ENCODE data around the gene HACD2. TPM values are rescaled to one million over a fixed set of nuclear protein-coding genes. Genes with fewer than 3 reads are reported as not detected.

The HACD2 gene
- total RNA-seq, 1 experiment from 2014 or later, result 43.0 TPM

DNA sequence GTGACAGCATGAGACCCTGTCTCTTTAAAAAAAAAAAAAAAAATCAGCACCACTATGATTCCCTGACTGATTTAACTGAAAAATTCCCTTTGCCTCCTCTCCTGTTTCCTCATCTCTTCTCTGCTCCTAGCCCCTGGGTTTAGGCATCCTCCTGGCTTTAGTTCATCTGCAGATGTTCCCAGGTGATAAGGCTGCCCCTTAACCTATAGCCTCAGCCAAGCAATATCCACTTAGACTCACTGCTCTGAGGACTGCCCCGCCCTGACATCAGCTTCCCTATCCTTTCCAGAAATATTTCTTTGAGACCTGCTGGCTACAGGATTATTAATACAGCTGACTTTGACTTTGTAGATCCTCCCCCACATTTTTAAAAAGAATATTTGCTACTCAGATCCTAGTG lies 39.4 kb upstream of the HACD2 start:
- Histone ChIP-seq H3K27me3 (ENCODE audit: insufficient read depth, low read length) (no peaks in the 10 kb centered on the region), H3K36me3 (ENCODE audit: control insufficient read depth in 1 of 2, insufficient read depth in 2 of 2, low read length in 2 of 2) (no peaks in the 10 kb centered on the region), H3K9me3 (ENCODE audit: control insufficient read depth in 1 of 2, insufficient read depth in 1 of 2, low read depth in 1 of 2, low read length in 2 of 2) (no peaks in the 10 kb centered on the region), H4K20me1 (ENCODE audit: insufficient read depth) (no peaks in the 10 kb centered on the region), H3K9me2 (ENCODE audit: insufficient read depth) (no peaks in the 10 kb centered on the region), H3K9ac (ENCODE audit: low read length) (no peak overlapping the region), H3K79me2 (ENCODE audit: insufficient read depth, low read length) (no peaks in the 10 kb centered on the region), H2AFZ (ENCODE audit: low read depth, low read length, poor library complexity, severe bottlenecking) (no peak overlapping the region), H3K4me1 (ENCODE audit: control insufficient read depth in 1 of 2, insufficient read depth in 2 of 2, low read length in 2 of 2) (0 out of 4 replicates have a peak, but pooled peaks cover 0 to 3% of the 10 kb centered on the region in 2 experiments), H3K27ac (ENCODE audit: low read depth, low read length) (no peak overlapping the region), H3K4me3 (replicated peaks in 1 of 2; ENCODE audit: low read depth in 1 of 2, low read length in 2 of 2) (no peak overlapping the region), H3K4me2 (ENCODE audit: low read length) (no peak overlapping the region)
- ChIA-PET CTCF (interaction anchor here (1.9 kb wide), 1 partner anchor 18 kb away, joined by 7 read pairs; no protein-coding TSS in a partner anchor), POLR2A (no interaction called here), RAD21 (ENCODE audit: low non-redundant PET in 1 of 2, low total read pairs in 2 of 2, uncharacterized antibody in 2 of 2, unreplicated experiment in 2 of 2) (no interaction called here)
- intact Hi-C loops (cut with micrococcal nuclease), result no loop called here
- no TSS peak for BruUV-seq (replicated peaks)
- no peak for TF ChIP-seq EZH2 (IDR thresholded peaks at IDR 0.05)
- TF ChIP-seq POLR2A (IDR thresholded peaks at IDR 0.05; ENCODE audit: borderline replicate concordance, extremely low read depth, insufficient read depth, insufficient read length), result no peak
- TF ChIP-seq RAD21 (IDR thresholded peaks at IDR 0.05; ENCODE audit: low read depth), result no peak
- no peak for TF ChIP-seq SP1 (IDR thresholded peaks at IDR 0.05; ENCODE audit: low read depth)
- no peak for TF ChIP-seq SIN3A (IDR thresholded peaks at IDR 0.05; ENCODE audit: low read depth)
- TF ChIP-seq ZNF274 (IDR thresholded peaks at IDR 0.05; ENCODE audit: low read depth, low read length), result no peak
- TF ChIP-seq YY1 (IDR thresholded peaks at IDR 0.05; ENCODE audit: extremely low read depth, insufficient replicate concordance, low read depth, low read length), result no peak
- TF ChIP-seq, protein P1, sequence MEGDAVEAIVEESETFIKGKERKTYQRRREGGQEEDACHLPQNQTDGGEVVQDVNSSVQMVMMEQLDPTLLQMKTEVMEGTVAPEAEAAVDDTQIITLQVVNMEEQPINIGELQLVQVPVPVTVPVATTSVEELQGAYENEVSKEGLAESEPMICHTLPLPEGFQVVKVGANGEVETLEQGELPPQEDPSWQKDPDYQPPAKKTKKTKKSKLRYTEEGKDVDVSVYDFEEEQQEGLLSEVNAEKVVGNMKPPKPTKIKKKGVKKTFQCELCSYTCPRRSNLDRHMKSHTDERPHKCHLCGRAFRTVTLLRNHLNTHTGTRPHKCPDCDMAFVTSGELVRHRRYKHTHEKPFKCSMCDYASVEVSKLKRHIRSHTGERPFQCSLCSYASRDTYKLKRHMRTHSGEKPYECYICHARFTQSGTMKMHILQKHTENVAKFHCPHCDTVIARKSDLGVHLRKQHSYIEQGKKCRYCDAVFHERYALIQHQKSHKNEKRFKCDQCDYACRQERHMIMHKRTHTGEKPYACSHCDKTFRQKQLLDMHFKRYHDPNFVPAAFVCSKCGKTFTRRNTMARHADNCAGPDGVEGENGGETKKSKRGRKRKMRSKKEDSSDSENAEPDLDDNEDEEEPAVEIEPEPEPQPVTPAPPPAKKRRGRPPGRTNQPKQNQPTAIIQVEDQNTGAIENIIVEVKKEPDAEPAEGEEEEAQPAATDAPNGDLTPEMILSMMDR (IDR thresholded peaks at IDR 0.05 in 2 of 3, conservative IDR thresholded peaks at IDR 0.05 in 1 of 3; ENCODE audit: borderline replicate concordance in 1 of 3, insufficient read depth in 1 of 3, low read depth in 2 of 3, low read length in 2 of 3), result no peak
- TF ChIP-seq, protein P2, sequence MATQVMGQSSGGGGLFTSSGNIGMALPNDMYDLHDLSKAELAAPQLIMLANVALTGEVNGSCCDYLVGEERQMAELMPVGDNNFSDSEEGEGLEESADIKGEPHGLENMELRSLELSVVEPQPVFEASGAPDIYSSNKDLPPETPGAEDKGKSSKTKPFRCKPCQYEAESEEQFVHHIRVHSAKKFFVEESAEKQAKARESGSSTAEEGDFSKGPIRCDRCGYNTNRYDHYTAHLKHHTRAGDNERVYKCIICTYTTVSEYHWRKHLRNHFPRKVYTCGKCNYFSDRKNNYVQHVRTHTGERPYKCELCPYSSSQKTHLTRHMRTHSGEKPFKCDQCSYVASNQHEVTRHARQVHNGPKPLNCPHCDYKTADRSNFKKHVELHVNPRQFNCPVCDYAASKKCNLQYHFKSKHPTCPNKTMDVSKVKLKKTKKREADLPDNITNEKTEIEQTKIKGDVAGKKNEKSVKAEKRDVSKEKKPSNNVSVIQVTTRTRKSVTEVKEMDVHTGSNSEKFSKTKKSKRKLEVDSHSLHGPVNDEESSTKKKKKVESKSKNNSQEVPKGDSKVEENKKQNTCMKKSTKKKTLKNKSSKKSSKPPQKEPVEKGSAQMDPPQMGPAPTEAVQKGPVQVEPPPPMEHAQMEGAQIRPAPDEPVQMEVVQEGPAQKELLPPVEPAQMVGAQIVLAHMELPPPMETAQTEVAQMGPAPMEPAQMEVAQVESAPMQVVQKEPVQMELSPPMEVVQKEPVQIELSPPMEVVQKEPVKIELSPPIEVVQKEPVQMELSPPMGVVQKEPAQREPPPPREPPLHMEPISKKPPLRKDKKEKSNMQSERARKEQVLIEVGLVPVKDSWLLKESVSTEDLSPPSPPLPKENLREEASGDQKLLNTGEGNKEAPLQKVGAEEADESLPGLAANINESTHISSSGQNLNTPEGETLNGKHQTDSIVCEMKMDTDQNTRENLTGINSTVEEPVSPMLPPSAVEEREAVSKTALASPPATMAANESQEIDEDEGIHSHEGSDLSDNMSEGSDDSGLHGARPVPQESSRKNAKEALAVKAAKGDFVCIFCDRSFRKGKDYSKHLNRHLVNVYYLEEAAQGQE (IDR thresholded peaks at IDR 0.05; ENCODE audit: low read depth), result no peak
- TF ChIP-seq, protein P3, sequence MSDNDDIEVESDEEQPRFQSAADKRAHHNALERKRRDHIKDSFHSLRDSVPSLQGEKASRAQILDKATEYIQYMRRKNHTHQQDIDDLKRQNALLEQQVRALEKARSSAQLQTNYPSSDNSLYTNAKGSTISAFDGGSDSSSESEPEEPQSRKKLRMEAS (IDR thresholded peaks at IDR 0.05), result no peak
- TF ChIP-seq FOSL1 (IDR thresholded peaks at IDR 0.05; ENCODE audit: low read depth), result no peak
- TF ChIP-seq POLR2AphosphoS5 (IDR thresholded peaks at IDR 0.05; ENCODE audit: low read depth, low read length), result no peak
- DNase-seq (ENCODE audit: low read depth, low spot score) (no peak), ATAC-seq (no peak)

All from HCT116 (cell line).